A549 (cell line): Measurements from ENCODE around the gene SLC25A41. TPM values are rescaled to one million over a fixed set of nuclear protein-coding genes. Genes with fewer than 3 reads are reported as not detected.

Experiments
- ATAC-seq, 2 experiments: fragments of 200-7000 bp in 1 of 2; fragments of >200 bp in 1 of 2; cut with Nextera tagmentation in 1 of 2; cut with Tn5 transposase in 1 of 2; 3 replicates each; pipeline versions ENCODE4 v1.8.0 to v1.9.1; 2018 to 2020; ENCODE audit warnings: mild to moderate bottlenecking in 1 of 2, moderate library complexity in 1 of 2
- CTCF ChIA-PET: fragments of 300-600 bp; sonication (Branson Sonifier 250); formaldehyde crosslinking; extraction: SDS; loops from one replicate; lab custom pipeline; 2021; ENCODE audit warnings: antibody characterized with exemption, inconsistent platforms; lab: Yijun Ruan, JAX
- POLR2A ChIA-PET: fragments of 350-600 bp; formaldehyde crosslinking; extraction: SDS; loops from one replicate; lab custom pipeline; 2021; ENCODE audit warnings: antibody characterized with exemption, inconsistent platforms; lab: Yijun Ruan, JAX
- DNase-seq, 2 experiments: peaks; one replicate each; pipeline versions ENCODE4 v3.0.0 to v3.0.0-alpha.2; 2011 to 2016; ENCODE audit warnings: low read depth in 1 of 2, low spot score in 1 of 2
- FAIRE-seq: peaks from 2 replicates; lab custom pipeline; 2011; peaks lifted over from hg19 to GRCh38; lab: Jason Lieb, UNC
- H3K27ac ChIP-seq, 2 experiments: fragments of >200 bp; sonication (Bioruptor Twin); formaldehyde crosslinking; 3 replicates each; pipeline ENCODE4 v1.5.1; 2016 to 2017
- H3K4me1 ChIP-seq: fragments of >200 bp; sonication (Bioruptor Twin); formaldehyde crosslinking; 3 replicates; pipeline ENCODE4 v1.6.1; 2016
- H3K4me2 ChIP-seq: fragments of >200 bp; sonication (Bioruptor Twin); formaldehyde crosslinking; 3 replicates; pipeline ENCODE4 v1.6.1; 2016
- H3K4me3 ChIP-seq: fragments of >200 bp; sonication (Bioruptor Twin); formaldehyde crosslinking; 3 replicates; pipeline ENCODE4 v1.5.1; 2016
- H3K9me3 ChIP-seq: fragments of >200 bp; sonication (Bioruptor Twin); formaldehyde crosslinking; 3 replicates; pipeline ENCODE4 v1.6.1; 2016
- ATOH8 ChIP-seq: fragments of 250-450 bp; sonication (Bioruptor Pico); IDR thresholded peaks from 2 replicates; pipeline ENCODE4 v1.5.0; 2020; ENCODE audit warnings: low read depth, mild to moderate bottlenecking, moderate library complexity
- BHLHE40 ChIP-seq: IDR thresholded peaks from 2 replicates; pipeline ENCODE4 v1.6.1; 2012; ENCODE audit warnings: low read depth, low read length, inconsistent platforms
- CBX2 ChIP-seq: fragments of 200-600 bp; sonication (generic); IDR thresholded peaks from 2 replicates; pipeline ENCODE4 v1.6.1; 2016; ENCODE audit warnings: low read depth, mild to moderate bottlenecking, borderline replicate concordance
- CBX8 ChIP-seq: fragments of 200-600 bp; sonication (generic); IDR thresholded peaks from 2 replicates; pipeline ENCODE4 v1.6.1; 2016
- CEBPB ChIP-seq, 2 experiments: fragments of >200 bp in 1 of 2; sonication (Bioruptor Twin) in 1 of 2; formaldehyde crosslinking in 1 of 2; IDR thresholded peaks; 2 replicates each; pipeline ENCODE4 v1.6.1; 2012 to 2016
- CHD2 ChIP-seq: fragments of 150-350 bp; IDR thresholded peaks from 2 replicates; pipeline ENCODE4 v1.6.1; 2014; ENCODE audit warnings: low read length; ENCODE audit not compliant: partially characterized antibody
- CTCF ChIP-seq: fragments of >200 bp; sonication (Bioruptor Twin); formaldehyde crosslinking; IDR thresholded peaks from 3 replicates; pipeline ENCODE4 v1.5.1; 2016
- E2F6 ChIP-seq: IDR thresholded peaks from 2 replicates; pipeline ENCODE4 v1.6.1; 2012; ENCODE audit warnings: low read depth, borderline replicate concordance
- EHF ChIP-seq: fragments of 250-450 bp; sonication (Bioruptor Pico); IDR thresholded peaks from 2 replicates; pipeline ENCODE4 v1.5.0; 2020; ENCODE audit warnings: mild to moderate bottlenecking
- EHMT2 ChIP-seq: fragments of 200-600 bp; sonication (generic); IDR thresholded peaks from 2 replicates; pipeline ENCODE4 v1.6.1; 2016; ENCODE audit warnings: antibody characterized with exemption, low read depth, mild to moderate bottlenecking, moderate library complexity
- FOSB ChIP-seq: fragments of 250-450 bp; sonication (Bioruptor Pico); IDR thresholded peaks from 2 replicates; pipeline ENCODE4 v1.5.0; 2020; ENCODE audit warnings: mild to moderate bottlenecking, moderate library complexity
- HDAC2 ChIP-seq: fragments of 200-600 bp; sonication (generic); IDR thresholded peaks from 2 replicates; pipeline ENCODE4 v1.6.1; 2016
- KDM1A ChIP-seq: fragments of 200-600 bp; sonication (generic); IDR thresholded peaks from 2 replicates; pipeline ENCODE4 v1.6.1; 2016; ENCODE audit warnings: low read depth, mild to moderate bottlenecking
- KDM5A ChIP-seq: fragments of 200-600 bp; sonication (generic); IDR thresholded peaks from 2 replicates; pipeline ENCODE4 v1.6.1; 2016; ENCODE audit warnings: antibody characterized with exemption, mild to moderate bottlenecking
- MAFK ChIP-seq: fragments of 450-650 bp; IDR thresholded peaks from 2 replicates; pipeline ENCODE4 v1.6.1; 2014; ENCODE audit not compliant: partially characterized antibody
- NFE2L2 ChIP-seq: fragments of 150-350 bp; conservative IDR thresholded peaks from 2 replicates; pipeline ENCODE4 v1.6.1; 2014; ENCODE audit warnings: low read length
- NR3C1 ChIP-seq: fragments of >200 bp; sonication (Bioruptor Twin); formaldehyde crosslinking; IDR thresholded peaks from 3 replicates; pipeline ENCODE4 v1.6.1; 2017
- PBX3 ChIP-seq: IDR thresholded peaks from 2 replicates; pipeline ENCODE4 v1.6.1; 2012
- POLR2AphosphoS2 ChIP-seq: conservative IDR thresholded peaks from 2 replicates; pipeline ENCODE4 v1.6.1; 2012; ENCODE audit warnings: low read length, improper control_type of control experiment, inconsistent platforms
- RAD21 ChIP-seq, 2 experiments: fragments of >200 bp in 1 of 2; sonication (Bioruptor Twin) in 1 of 2; formaldehyde crosslinking in 1 of 2; IDR thresholded peaks in 1 of 2; conservative IDR thresholded peaks in 1 of 2; 2 replicates in 1 of 2; 3 replicates in 1 of 2; pipeline ENCODE4 v1.6.1; 2012 to 2018; ENCODE audit warnings: inconsistent platforms in 1 of 2
- RFX5 ChIP-seq: fragments of 450-650 bp; IDR thresholded peaks from 2 replicates; pipeline ENCODE4 v1.7.1; 2014; ENCODE audit warnings: antibody characterized with exemption, mild to moderate bottlenecking, moderate library complexity
- RNF2 ChIP-seq: fragments of 200-600 bp; sonication (generic); IDR thresholded peaks from 2 replicates; pipeline ENCODE4 v1.6.1; 2016; ENCODE audit warnings: low read depth, mild to moderate bottlenecking, antibody characterized with exemption, moderate library complexity, borderline replicate concordance
- SMC3 ChIP-seq: fragments of >200 bp; sonication (Bioruptor Twin); formaldehyde crosslinking; IDR thresholded peaks from 3 replicates; pipeline ENCODE4 v1.6.1; 2018; ENCODE audit warnings: inconsistent platforms
- USF2 ChIP-seq: fragments of 450-650 bp; IDR thresholded peaks from 2 replicates; pipeline ENCODE4 v1.6.1; 2014; ENCODE audit warnings: antibody characterized with exemption
- WGBS: methylation state at CpG from one replicate; pipeline ENCODE4 v1.1.6; 2017; ENCODE audit errors: missing lambda C conversion rate; 5-methylcytosine and 5-hydroxymethylcytosine counted together
- polyA plus RNA-seq, 4 experiments: library from polyadenylated mRNA; depleted of rRNA in 3 of 4; stranded (reverse); fragments of >200 nt; fragmentation: RNase III in 1 of 4; extraction: RNeasy Plus Mini Kit Qiagen cat#74134 plus additional on column Dnase treatment in 1 of 4; gene quantifications; 2 replicates in 3 of 4; 3 replicates in 1 of 4; pipeline ENCODE4 v1.2.3, GENCODE V29; 2011 to 2017

The SLC25A41 gene
- polyA plus RNA-seq, 2 of the 4 experiments (the other 2 are of a cell fraction), result 0.09 to 0.26 TPM

GRCh38 chr19:6465663-6466062 lies 32.1 kb upstream of the SLC25A41 start:
- no peak for DNase-seq
- TF ChIP-seq RAD21 (conservative IDR thresholded peaks at IDR 0.05 in 1 of 2, IDR thresholded peaks at IDR 0.05 in 1 of 2) (no peak), POLR2AphosphoS2 (no peak), KDM5A (no peak), BHLHE40 (no peak), SMC3 (no peak), CBX2 (no peak), PBX3 (no peak), MAFK (no peak), KDM1A (no peak), RFX5 (no peak)
- ATAC-seq, result no peak
- WGBS, result 96% methylated on average over 8 of the region's 8 CpGs
- Histone ChIP-seq H3K9me3 (no peaks in the 10 kb centered on the region), H3K27ac (no peak overlapping the region), H3K4me2 (no peak overlapping the region), H3K4me1 (peaks cover 10% of the 10 kb centered on the region), H3K4me3 (no peak overlapping the region)
- FAIRE-seq, result no peak
- ChIA-PET POLR2A (no interaction called here), CTCF (interaction anchor here (0.8 to 1.0 kb wide), 2 partner anchors 16 to 29 kb away, joined by 3 read pairs; partner anchors contain the start of gene DENND1C)

GRCh38 chr19:6465006-6465405 lies 31.4 kb upstream of the SLC25A41 start:
- DNase-seq (no peak), ATAC-seq (no peak), FAIRE-seq (no peak)
- ChIA-PET CTCF (interaction anchor here (1.0 kb wide), 1 partner anchor 29 kb away, joined by 3 read pairs; no protein-coding TSS in a partner anchor), POLR2A (no interaction called here)
- Histone ChIP-seq H3K4me2 (peak overlapping the region; percentile 86), H3K9me3 (no peaks in the 10 kb centered on the region), H3K4me1 (peaks cover 10% of the 10 kb centered on the region), H3K27ac (peak overlapping the region; percentile 73 to 82; a peak in 4 of 6 replicates), H3K4me3 (peak overlapping the region; percentile 52)
- TF ChIP-seq RNF2, result no peak
- no peak for TF ChIP-seq NR3C1
- TF ChIP-seq SMC3, result no peak
- no peak for TF ChIP-seq CEBPB (IDR thresholded peaks at IDR 0.05)
- no peak for TF ChIP-seq FOSB
- TF ChIP-seq HDAC2, result no peak
- no peak for TF ChIP-seq EHMT2
- no peak for TF ChIP-seq CHD2
- TF ChIP-seq E2F6, result no peak
- WGBS, result 58% methylated on average over 8 of the region's 9 CpGs

- H3K4me3 ChIP-seq, result peak within 1 kb of the TSS; percentile 52
- CTCF ChIA-PET, result no interaction called here
- no peak for TF ChIP-seq CTCF
- TF ChIP-seq CBX2, result no peak
- no peak for TF ChIP-seq CBX8
- no peak for TF ChIP-seq NFE2L2
- TF ChIP-seq USF2, result peak; percentile 81
- TF ChIP-seq RNF2, result no peak
- no peak for TF ChIP-seq ATOH8
- TF ChIP-seq EHF (CRISPR knock-in tag), result no peak
- DNase-seq (peak; percentile 21 to 40), ATAC-seq (peak in 1 of 2 experiments; percentile 35; a peak in 4 of 6 replicates), FAIRE-seq (no peak)
- no peaks in the 10 kb centered on the region for H3K9me3 ChIP-seq
- H3K4me1 ChIP-seq, result peaks cover 10% of the 10 kb centered on the region
- peak within 1 kb of the TSS; percentile 73 to 82 for H3K27ac ChIP-seq
- 44% methylated on average over 7 of the region's 65 CpGs for WGBS
- POLR2A ChIA-PET, result no interaction called here
- peak within 1 kb of the TSS; percentile 86 for H3K4me2 ChIP-seq
Observed at GRCh38 chr19:6464070-6464873, 30.7 kb upstream of the SLC25A41 start, which contains the start of gene CRB3. CRB3 (plus strand) TSS chr19:6464271; CDS start chr19:6464702, 431 bp downstream.
